Gastroesophageal sphincter (tissue), 3 donors: Measurements from ENCODE around the gene CACNA1C.

ENCODE experiments used
- CTCF ChIP-seq, 4 experiments: fragments of 200-600 bp in 2 of 4; fragments of 450-650 bp in 2 of 4; sonication (generic) in 1 of 4; IDR thresholded peaks; one replicate each; pipeline ENCODE4 v1.5.1; 2017 to 2019; ENCODE audit warnings: antibody characterized with exemption in 4 of 4, mild to moderate bottlenecking in 2 of 4, moderate library complexity in 2 of 4
- EP300 ChIP-seq: sonication (generic); formaldehyde crosslinking; IDR thresholded peaks from one replicate; pipeline ENCODE4 v1.6.1; 2017; ENCODE audit warnings: antibody characterized with exemption, mild to moderate bottlenecking
- POLR2A ChIP-seq, 2 donors: fragments of 450-650 bp; IDR thresholded peaks; one replicate each; pipeline ENCODE4 v1.6.1; 2017; ENCODE audit warnings: antibody characterized with exemption in 2 of 2, mild to moderate bottlenecking in 2 of 2, moderate library complexity in 1 of 2
- POLR2AphosphoS5 ChIP-seq: sonication (generic); formaldehyde crosslinking; IDR thresholded peaks from one replicate; pipeline ENCODE4 v1.6.1; 2017; ENCODE audit warnings: antibody characterized with exemption

- TF ChIP-seq CTCF (IDR thresholded peaks at IDR 0.05): no peak
- no peak for TF ChIP-seq POLR2A (IDR thresholded peaks at IDR 0.05)
- no peak for TF ChIP-seq EP300
- TF ChIP-seq POLR2AphosphoS5: no peak
Measured at GRCh38 chr12:2319136-2319535, 266.3 kb downstream of the CACNA1C start.
